Fibroblast of the conjunctiva (primary cell): ENCODE data around the gene NF1.
A peak's percentile ranks its signal among the peaks of the same experiment; 100 is the strongest.

ENCODE experiments used
- DNase-seq: peaks from one replicate; pipeline ENCODE4 v3.0.0-alpha.2; 2010; ENCODE audit warnings: low read depth

The NF1 gene

DNA sequence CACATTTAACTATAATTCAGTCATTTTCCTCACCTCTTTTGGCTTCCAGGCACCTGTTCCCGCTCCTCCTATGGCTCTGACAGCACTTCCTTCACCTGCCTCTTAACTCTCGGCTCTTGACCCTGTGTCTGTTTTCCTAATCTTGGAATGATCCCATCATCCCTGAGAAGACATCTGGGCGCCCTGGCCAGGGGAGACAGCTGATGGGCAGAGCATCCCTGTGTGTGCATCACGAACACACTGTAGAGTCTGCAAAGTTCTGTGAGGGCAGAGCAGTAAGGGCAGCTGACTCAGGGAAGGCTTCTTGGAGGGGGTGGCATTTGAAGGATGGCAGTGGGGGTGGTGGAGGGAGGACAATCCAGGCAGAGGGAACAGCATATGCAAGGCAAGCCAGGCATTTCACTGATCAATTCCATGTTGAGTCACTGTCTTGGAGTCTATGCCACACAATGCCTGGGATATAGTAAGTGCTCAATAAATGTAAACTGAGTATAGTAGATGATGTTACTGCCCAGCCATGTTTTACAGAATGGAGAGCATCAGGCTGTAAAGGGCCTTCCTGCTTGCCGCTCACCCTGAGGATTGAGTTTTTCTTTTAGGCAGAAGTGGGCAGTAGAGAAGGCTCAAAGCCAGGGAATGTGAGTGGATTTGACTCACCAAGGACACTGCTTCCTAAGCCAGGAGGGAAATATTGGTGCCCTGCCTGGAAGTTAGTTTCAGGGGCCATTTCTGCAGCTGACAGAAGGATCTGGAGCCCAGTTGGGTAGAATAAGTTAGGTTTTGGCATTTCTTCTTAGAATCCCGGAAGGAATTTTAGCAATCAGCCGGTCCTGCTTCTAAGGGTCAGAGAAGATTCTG is 290.9 kb downstream of the NF1 start:
- no peak for DNase-seq

DNA sequence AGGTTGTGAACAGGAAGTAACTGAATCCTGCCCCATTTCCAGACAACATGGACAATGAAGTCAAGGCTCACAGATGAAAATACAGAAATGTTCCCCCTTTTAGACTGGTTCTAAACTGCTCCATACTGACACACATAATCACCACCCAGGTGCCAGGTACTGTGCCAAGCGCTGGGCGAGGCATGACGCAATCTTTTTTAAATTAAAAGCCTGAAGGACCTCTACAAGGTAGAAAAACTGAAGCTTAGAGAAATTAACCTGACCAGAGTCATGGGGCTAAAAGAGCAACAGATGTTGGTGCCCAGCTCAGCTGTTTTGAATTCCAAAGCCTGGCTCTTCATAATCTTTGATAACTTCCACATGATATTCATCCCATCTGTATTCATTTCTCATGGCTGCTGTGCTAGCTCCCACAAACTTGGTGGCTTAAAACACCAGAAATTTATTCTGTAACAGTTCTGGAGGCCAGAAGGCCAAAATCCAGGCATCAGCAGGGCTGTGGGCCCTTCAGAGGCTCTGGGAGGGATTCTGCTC is 291.8 kb downstream of the NF1 start:
- no peak for DNase-seq

DNA sequence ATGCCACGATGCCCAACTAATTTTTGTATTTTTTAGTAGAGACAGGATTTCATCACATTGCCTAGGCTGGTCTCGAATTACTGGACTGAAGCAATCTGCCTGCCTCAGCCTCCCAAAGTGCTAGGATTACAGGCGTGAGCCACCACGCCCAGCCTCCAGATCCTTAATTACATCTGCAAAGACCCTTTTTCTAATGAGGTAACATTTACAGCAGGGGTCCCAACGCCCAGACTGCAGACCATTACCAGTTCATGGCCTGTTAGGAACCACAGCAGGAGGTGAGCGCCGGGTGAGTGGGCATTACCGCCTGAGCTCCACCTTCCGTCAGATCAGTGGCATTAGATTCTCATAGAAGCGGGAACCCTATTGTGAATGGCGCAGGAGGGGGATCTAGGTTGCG is 292.7 kb downstream of the NF1 start:
- DNase-seq, result no peak

DNA sequence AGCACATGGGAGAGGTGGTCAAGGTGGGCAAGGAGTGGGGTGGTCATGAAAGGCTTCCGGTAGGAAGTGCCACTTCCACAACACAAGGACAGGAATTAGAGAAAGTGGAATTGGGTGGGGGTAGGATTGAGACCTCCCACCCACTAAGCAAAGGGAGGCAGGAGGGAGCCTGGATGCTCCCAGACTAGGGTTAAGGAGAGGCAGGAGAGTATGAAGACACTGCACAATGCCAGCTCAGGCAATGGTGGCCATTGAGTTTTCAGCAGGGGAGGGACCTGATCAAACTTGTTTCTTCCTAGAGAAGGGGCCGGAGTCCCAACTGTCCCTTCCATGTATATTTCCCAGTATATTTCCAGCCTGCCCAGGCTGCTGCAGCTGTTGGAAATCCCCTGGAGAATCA is 293.6 kb downstream of the NF1 start:
- DNase-seq, result no peak

DNA sequence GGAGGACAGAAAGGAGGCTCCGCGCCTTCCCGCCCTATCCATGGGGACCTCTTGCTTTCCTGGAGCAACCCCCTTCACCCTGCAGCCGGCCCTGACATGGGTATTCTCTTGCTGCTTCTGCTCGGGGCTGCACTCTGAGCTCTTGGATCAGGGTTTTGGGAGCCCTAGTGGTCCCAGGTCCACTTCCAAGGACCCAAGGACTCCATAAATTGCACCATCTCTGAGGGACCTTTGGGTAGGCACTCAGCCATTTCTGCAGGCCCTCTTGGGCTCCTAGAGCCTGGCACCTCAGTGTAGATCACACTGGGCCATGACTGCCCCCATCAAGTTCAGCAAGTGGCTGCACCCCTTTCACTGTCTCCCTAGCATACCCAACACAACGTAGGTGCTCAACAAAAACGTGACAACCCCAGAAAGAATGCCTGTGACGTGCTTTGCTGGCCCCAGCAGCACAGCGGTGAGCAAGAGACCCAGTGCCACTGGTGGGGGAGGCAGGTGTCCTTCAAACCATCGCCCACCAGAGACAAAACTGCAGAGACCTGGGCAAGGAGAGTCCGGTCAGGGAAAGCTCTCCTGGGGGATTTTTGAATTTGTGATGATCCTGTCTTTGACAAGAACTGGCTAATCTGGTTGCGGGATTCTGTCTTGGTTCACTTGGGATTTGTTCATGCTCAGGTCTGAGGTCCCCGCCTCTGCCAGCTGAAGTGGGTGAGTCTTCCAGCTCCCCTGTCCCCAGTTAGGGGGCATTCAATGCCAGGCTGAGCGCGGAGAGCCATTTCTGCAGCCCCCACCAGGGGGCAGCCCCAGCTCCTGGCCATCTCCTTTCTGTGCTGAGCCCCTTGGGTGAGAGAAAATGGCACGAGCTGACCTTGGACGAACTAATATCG is 294.2 kb downstream of the NF1 start:
- no peak for DNase-seq

DNA sequence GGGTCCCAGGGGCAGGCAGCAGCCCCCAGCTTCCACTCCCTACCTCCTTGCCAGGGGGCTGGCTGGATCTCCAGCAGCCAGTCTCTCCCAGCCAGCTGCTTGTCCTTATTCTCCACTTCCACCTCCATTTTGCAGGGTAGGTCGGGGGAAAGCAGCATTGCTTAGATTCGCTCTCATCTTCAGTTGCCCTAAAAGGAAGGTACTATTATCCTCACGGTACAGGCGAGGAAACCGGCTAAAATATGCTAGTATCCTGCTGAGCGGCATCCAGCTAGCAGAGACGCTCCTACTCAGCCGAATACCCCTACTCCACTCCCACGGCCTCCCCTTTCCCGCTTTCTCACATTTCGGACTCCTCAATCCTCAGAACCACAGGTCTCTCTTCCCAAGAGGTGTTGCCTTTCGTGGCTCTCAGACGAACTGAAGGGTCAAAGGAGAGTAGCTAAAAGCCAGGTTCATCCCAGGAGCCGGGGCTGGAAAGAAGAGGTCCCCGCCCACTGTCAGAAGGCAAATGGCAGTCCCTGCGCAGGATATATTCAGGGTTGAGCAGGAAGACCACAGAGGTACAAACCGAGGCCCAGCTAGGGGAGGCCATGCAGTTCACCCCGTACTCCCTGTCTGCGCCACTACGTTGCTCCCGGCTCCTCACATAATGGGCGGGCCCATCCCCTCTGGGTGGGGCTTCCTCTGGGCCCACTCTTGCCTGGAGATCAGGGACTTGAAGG is 295.0 kb downstream of the NF1 start:
- no peak for DNase-seq

DNA sequence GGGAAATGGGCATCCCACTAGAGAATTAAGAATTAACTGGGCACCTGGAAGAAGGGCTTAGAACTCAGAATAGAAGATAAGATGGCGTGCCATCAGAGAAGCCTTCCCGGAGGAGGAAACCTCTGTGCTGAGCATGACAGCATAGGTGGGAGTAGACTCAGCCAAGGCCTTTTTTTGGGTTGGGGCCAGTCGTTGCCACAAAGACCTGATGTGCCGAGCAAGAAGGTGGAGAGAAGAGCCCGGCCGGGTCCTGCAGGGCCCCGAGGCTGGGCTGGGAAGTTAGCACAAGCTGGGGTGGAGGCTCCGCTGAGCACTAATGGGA is 295.6 kb downstream of the NF1 start:
- no peak for DNase-seq

DNA sequence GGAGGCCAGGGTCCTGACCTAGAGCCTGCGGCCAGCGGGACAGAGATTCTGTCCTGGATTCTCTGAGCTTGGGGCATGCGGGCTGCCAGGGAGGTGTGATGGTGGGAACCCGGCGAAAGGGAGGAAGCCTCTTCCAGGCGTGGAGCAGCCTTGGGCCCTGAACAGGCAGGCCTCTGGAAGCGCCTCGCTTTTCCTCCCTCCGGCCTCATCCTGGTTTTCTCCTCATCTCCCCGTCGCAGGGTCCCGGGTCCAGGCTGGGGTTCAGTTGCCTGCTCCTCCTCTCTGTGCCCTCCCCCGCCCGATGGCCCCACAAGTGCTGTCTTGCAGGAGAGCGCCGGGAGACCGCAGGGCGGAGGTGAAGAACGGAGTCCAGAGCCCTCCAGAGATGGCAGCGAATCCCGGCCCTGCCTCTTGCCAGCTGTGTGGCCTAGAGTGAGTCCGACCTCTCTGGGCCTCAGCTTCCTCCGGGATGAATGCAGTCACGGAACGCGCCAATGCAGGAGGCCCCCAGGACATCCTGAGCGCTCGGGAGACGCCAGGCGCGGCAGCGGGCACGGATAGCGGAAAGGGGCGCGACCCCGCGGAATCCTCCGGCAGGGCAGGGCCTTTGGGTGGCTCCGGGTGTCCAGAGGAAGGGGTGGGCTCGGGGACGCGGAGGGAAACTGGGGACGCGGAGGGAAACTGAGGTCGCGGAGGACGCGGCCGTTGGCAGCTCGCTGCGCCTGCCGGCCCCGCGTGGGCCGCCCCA is 296.1 kb downstream of the NF1 start:
- no peak for DNase-seq

DNA sequence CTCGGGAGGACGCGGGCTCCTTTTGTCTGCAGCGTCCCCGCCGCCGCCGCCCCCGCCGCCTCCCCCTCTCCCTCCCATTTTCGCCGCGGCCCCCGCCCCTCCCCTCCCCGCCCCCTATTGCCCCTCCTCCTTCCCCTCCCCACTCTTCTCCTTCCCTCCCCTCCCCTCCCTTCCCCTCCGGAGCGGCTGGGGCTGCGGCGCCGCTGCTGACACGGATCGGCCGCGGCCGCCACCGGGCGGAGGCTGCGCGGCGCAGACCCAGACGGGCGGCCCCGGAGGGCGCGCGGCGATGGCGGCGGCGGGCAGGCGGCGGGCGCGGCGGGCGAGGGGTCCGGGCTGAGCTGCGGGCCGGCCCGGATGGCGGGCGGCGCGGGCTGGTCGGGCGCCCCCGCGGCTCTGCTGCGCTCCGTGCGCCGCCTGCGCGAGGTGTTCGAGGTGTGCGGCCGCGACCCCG is 296.7 kb downstream of the NF1 start, which contains the start of gene RAB11FIP4:
RAB11FIP4 (plus strand) TSS at position 180 of the 454 bp plus-strand sequence; CDS start at position 358, 178 bp downstream.
- no peak for DNase-seq

DNA sequence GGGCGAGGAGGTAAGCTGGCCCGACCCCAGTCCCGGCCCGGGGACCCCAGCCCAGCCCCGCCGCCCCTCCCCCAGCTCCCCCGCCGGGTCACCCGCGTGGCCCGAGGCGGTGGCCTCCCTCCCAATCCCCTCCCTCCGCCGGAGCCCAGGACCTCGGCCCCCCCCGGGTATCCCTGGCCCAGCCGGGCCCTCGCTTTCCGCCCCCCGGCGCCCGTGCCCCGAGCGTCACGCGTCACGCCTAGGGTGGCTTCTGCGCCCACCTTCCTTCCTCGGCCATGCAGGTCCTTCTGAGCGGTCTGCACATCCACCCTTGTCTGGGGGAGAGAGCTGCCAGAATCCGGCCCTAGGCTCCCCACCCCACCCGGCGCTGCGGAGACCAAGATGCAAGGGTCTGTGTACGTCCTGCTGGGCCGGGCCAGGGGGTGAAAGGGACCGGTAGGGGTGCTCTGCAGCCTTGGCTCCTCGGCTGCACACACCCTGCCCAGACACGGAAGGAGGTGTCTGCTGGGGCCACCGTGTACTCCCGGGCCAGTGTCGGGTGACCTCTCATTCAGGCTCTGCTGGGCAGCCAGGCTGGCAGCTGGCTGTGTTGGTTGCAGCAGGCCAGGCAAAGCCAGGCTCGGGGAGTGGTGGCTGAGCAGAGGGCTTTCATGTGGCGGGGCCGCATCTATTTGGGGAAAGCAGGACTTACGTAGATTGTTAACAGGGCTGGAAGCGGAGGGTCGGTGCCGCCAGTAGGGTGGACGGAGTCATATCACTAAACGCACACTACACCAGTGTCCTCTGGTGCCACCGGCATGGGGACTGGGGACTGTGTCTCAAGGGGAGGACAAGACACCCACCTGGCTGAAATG is 297.5 kb downstream of the NF1 start:
- DNase-seq, result no peak

DNA sequence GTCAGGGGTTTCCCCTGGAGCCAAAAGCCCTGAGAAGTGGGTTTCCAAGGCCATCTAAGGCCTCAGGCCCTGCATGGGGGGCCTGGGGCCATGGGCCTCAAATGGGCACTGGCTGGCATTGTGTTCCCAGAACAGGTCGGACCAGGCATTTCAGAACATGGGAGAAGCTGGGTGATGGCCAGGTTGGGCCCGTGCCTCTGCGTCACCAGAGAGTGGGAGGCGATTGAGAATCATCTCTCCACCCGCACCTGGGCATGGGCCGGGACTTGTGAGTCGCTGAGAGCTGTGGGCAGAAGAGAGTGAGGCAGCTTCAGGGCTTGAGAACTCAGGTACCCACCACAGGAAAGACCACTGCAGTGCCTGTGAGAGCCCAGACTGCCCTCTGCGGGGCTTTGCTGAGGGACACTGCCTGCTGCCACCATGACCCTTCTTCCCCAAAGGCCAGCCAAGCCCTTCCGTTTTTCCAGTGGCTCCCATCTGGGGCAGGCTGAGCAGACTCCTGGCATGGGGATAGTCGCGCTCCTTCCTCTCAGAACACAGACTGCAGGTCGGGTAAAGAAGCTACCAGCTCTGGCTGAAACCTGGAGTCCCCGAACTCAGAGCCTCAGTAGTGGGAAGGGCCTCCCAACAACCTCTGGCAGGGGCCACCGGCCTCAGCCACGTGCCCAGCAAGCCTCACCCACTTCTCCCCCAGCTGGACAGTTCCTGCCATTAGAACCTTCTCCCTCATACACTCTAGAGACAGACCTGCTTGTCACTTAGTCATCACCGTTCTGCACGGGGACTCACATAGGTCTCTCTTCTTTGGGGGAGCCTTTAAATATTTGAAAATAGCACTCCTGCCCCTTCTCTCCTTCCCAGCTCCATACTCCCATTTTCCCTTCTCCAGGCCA is 298.3 kb downstream of the NF1 start:
- DNase-seq, result no peak

DNA sequence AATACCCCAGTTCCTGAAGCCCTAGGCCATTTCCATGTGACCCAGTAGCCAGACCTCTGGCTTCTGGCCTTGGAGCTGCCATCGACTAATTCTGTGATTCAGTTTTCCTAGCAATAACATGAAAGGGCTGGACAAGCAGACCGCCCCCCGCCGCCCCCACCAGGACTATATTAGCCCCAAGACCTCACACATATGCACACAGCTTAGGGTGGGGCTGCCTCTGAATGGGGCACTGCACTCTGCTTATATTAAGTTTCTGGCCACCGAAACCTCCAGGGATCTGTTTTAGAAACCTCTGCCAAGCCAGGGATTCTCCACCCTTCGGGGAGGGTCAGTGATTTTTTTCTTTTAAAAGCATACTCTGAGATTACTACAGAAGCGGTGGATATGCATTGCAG is 299.0 kb downstream of the NF1 start:
- DNase-seq, result no peak

DNA sequence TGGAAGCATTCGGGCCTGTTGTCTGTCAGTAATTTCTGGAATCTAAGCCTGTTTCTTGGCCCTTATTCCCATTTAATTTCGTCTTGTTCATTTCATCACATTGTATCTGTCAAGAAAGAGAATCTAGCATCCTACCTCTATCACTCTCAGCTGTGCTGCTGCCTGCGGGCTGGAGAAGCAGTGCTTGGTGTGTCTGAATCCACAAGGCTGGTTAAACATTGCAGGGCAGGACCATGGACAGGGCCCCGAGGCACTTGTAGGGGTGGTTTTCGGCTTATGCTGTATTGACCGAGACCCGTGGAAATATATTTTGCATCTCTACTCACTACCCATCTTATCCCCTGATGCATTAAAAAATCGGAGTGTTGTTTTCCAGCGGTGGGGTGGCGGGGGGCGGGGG is 299.8 kb downstream of the NF1 start:
- DNase-seq, result peak; percentile 47

DNA sequence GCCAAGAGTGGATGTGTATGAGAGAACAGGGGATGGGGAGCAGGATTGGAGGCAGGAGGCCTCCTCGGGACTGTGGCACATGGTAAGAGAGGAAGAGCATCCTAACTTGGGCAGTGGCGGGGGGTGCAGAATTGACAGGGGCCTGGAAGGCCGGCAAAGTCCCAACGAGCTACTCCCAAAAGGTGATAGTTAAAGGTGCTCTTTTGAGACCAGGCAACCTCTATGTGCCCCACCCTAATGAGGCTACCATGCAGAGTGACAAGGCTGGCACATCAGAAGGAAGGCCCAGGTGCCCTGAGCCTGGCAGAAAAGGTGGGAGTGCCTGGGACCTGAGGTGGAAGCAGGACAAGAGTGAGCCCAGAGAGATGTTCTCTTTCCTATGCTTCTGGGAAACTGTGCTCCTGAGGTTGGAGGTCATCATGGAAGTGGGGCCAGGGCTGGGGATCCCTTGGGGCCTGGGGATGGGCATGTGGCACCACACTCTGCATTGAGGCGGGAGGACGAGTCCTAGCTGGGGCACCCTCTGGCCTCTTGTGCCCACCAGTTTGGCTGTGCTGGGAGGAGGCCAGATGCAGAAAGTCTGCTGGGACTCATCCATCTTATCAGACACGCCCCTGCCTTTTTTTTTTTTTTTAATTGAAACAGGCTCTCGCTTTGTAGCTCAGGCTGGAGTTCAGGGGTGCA is 302.6 kb downstream of the NF1 start:
- no peak for DNase-seq

DNA sequence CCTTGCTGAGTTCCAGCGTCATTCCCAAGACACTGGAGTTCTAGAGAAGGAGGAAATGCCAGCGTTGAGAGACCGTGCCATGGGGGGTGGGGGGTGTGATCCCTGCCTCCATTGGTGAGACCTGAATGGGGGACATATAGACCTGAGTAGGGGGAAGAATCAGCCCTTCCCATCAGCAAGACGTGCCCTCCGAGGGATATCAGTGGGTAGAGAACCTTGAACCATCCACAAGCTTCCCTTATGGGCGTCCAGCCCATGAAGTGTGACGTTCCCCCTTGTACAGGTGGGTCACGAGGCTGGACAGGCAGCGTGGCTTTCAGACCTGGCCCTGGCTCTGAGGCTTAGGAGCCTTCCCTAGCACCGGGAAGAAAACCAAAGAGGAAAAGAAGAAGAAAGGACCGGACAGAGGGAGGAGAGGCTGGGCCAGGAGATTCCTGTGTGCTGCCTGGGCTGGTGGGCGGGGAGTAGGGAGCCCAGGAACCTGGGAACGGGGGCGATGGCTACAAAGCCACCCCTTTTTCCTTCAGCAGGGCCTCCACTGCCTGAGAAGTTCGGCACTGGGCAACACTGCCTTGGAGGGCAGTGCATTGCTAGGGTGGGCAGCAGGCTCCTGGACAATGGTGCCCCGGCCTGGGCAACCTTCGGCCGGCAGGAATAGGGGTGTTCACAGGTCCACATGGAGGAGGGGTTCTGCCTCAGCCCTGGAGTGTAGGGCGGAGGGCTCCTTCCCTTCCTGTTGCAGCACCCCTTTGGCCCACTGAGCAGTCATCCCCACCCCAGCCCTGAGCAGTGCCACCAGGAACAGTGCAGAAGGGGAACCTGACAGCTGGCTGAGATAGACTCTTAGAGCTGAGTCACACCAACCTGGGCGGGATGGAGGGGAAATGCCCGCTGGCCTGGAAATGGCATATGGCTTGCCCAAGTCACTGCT is 303.9 kb downstream of the NF1 start:
- DNase-seq, result no peak

DNA sequence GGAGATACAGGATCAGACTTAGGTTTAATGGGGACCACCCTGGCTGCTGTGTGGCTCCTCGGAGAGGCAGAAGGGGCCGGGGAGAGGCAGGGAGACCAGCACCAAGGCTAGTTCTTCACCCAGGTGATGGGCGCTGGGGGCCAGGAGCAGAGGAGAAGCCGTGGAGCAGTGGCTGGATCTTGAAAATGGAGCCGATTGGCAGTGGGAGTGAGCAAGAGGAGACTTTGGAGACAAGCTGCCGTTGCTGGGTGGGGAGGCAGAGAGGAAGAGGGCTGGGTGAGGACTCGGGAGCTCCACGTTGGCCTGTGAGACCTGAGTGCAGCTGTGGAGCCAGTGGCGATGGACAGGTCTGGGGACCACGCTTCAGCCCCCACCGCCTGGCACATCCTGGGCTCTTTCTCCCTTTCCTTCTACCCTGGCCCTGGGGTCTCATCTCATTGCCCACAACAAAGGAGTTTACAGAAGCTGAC is 305.7 kb downstream of the NF1 start:
- DNase-seq, result no peak

DNA sequence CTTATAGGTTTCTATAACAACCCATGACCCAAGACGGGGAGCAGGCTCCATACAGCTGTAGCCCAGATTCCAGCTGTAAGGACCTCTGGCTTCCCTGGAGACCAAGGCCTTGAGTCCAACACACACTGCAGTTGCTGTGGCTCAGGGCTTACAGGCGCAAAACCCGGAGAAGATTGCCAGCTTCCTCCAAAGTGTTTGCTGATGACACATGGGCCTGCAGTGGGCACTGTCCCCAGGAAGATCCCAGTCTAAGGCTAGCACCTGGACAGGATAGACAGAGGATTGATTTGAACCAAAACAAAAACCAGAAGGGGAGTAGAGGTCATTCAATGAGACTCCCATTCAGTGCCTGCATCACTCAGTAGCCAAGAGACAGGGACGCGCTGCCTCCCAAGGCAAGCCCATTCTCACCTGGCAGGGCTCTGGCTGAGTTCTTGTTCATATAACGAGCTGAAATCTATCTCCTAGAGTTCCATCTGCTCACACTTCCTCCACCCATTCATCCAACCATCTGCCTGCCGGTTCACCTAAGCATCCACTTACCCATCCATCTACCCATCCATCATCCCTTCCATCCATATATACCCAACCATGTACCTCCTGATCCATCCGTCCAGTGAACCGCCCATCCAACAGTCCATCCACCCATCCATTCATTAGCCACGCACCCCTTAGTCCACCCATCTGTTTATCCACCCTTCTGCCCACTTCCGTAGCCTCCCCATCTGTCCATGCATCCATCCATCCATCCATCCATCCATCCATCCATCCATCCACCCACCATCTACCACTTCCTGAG is 306.9 kb downstream of the NF1 start:
- DNase-seq, result no peak
